Measurements from ENCODE around the gene WASL. TPM values are rescaled to one million over a fixed set of nuclear protein-coding genes. Genes with fewer than 3 reads are reported as not detected.

WASL gene
- total RNA-seq, 4 donors from 2014 or later, result 32.6 to 40.0 (median 37.3) TPM

- Histone ChIP-seq H3K36me3 (no peaks in the 10 kb centered on the region), H3K9me3 (no peaks in the 10 kb centered on the region), H3K27me3 (no peaks in the 10 kb centered on the region), H3K4me3 (no peak overlapping the region), H3K27ac (no peak overlapping the region), H3K4me1 (peaks cover 0 to 22% (median 2%) of the 10 kb centered on the region in 4 donors)
- TF ChIP-seq POLR2A (IDR thresholded peaks at IDR 0.05) (no peak), EP300 (IDR thresholded peaks at IDR 0.05) (no peak)
- TF ChIP-seq, protein P1, sequence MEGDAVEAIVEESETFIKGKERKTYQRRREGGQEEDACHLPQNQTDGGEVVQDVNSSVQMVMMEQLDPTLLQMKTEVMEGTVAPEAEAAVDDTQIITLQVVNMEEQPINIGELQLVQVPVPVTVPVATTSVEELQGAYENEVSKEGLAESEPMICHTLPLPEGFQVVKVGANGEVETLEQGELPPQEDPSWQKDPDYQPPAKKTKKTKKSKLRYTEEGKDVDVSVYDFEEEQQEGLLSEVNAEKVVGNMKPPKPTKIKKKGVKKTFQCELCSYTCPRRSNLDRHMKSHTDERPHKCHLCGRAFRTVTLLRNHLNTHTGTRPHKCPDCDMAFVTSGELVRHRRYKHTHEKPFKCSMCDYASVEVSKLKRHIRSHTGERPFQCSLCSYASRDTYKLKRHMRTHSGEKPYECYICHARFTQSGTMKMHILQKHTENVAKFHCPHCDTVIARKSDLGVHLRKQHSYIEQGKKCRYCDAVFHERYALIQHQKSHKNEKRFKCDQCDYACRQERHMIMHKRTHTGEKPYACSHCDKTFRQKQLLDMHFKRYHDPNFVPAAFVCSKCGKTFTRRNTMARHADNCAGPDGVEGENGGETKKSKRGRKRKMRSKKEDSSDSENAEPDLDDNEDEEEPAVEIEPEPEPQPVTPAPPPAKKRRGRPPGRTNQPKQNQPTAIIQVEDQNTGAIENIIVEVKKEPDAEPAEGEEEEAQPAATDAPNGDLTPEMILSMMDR (IDR thresholded peaks at IDR 0.05), result no peak
- WGBS, 2 donors, result 90 to 93% methylated on average over 5 of the region's 5 CpGs
- DNase-seq (ENCODE audit: low spot score in 2 of 2), result no peak
These were observed 75.6 kb downstream of the WASL start for GRCh38 chr7:123673137-123673732.

GRCh38 chr7:123669485-123669884 is 79.3 kb downstream of the WASL start:
- no peak for DNase-seq (ENCODE audit: low spot score in 2 of 2)
- Histone ChIP-seq H3K4me3 (no peak overlapping the region), H3K36me3 (no peaks in the 10 kb centered on the region), H3K27me3 (no peaks in the 10 kb centered on the region), H3K9me3 (no peaks in the 10 kb centered on the region), H3K4me1 (peaks cover 0 to 11% (median 2%) of the 10 kb centered on the region in 4 donors), H3K27ac (no peak overlapping the region)
- WGBS, 2 donors, result 87 to 91% methylated on average over 7 of the region's 7 CpGs
- TF ChIP-seq, protein P1 (IDR thresholded peaks at IDR 0.05), result no peak
- no peak for TF ChIP-seq EP300 (IDR thresholded peaks at IDR 0.05)
- TF ChIP-seq POLR2A (IDR thresholded peaks at IDR 0.05), result no peak

DNA sequence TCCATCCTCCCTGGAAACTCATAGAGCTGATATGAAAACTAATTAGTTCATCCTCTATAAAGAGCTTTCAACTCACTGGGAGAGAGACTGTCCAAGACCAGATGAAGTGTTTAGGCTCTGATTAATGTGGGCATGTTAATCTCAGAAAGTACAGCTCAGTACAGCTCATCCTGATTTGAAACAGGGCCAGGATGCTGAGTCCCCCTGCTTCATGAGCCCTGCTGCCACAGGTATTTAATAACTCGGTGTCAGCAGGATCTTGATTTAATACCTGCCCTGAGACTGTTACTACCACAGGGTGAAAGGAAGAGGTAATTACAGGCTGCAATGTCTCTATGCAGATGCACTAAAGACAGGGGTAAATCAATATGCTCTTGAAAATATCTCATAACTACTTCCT is 82.3 kb downstream of the WASL start:
- no peak overlapping the region for H3K4me3 ChIP-seq
- no peak for TF ChIP-seq POLR2A (IDR thresholded peaks at IDR 0.05)
- no peak for TF ChIP-seq EP300 (IDR thresholded peaks at IDR 0.05)
- TF ChIP-seq, protein P1 (IDR thresholded peaks at IDR 0.05), result no peak
- no peaks in the 10 kb centered on the region for H3K9me3 ChIP-seq
- DNase-seq (ENCODE audit: low spot score in 2 of 2), result no peak
- no peaks in the 10 kb centered on the region for H3K36me3 ChIP-seq
- no peaks in the 10 kb centered on the region for H3K4me1 ChIP-seq
- 58 to 74% methylated on average over 1 of the region's 1 CpG for WGBS, 2 donors
- peaks cover 0 to 4% of the 10 kb centered on the region in 2 donors for H3K27me3 ChIP-seq
- no peak overlapping the region for H3K27ac ChIP-seq

DNA sequence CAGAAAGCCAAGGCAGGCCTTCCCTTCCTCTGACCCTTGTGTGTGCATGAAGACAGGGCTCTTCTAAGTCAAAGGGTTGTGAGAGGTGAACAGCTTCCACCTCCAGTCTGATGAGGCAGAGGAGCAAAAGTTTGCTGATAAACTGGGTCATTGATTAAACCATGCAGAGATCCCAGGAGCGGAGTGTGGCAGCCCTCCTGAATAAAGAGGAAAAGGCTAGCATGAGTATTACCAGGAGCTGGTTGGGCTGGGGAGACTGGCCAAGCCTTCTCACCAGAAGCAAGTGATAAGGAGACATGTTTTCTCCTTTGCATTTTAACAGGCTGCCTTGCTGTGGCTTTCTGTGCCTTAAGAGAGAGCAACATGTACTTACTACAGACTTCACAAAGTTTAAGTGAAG is 82.9 kb downstream of the WASL start:
- 85 to 93% methylated on average over 1 of the region's 1 CpG for WGBS, 2 donors
- no peaks in the 10 kb centered on the region for H3K9me3 ChIP-seq
- H3K36me3 ChIP-seq, result no peaks in the 10 kb centered on the region
- H3K4me3 ChIP-seq, result no peak overlapping the region
- H3K27ac ChIP-seq, result no peak overlapping the region
- DNase-seq (ENCODE audit: low spot score in 2 of 2), result no peak
- TF ChIP-seq POLR2A (IDR thresholded peaks at IDR 0.05) (no peak), EP300 (IDR thresholded peaks at IDR 0.05) (no peak)
- TF ChIP-seq, protein P1 (IDR thresholded peaks at IDR 0.05), result no peak
- H3K27me3 ChIP-seq, result peaks cover 0 to 4% of the 10 kb centered on the region in 2 donors
- no peaks in the 10 kb centered on the region for H3K4me1 ChIP-seq

DNA sequence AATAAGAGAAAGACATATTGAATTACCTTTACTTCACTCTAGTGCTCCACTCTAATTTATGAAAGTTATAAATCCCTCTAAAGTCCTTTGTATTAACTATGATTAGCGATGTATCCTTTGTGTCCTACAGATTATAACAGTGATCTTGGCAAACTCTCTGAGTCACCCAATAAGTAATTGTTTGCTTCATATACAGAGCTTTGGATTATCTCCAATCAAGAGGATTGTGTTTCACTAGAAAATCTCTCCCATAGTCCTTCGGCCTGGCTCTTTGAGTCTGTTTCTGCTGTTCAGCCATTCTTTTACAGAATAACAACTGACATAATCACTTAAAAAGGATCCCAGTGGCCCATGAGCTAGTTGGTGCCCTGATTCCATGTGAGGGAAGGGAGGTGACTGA is 83.6 kb downstream of the WASL start:
- TF ChIP-seq, protein P1 (IDR thresholded peaks at IDR 0.05), result no peak
- no peak for TF ChIP-seq EP300 (IDR thresholded peaks at IDR 0.05)
- no peak for TF ChIP-seq POLR2A (IDR thresholded peaks at IDR 0.05)
- H3K27me3 ChIP-seq, result peaks cover 0 to 4% of the 10 kb centered on the region in 2 donors
- H3K4me3 ChIP-seq, result no peak overlapping the region
- H3K4me1 ChIP-seq, result no peaks in the 10 kb centered on the region
- WGBS, 2 donors, result 64 to 72% methylated on average over 2 of the region's 2 CpGs
- DNase-seq (ENCODE audit: low spot score in 2 of 2), result no peak
- H3K36me3 ChIP-seq, result no peaks in the 10 kb centered on the region
- no peaks in the 10 kb centered on the region for H3K9me3 ChIP-seq
- no peak overlapping the region for H3K27ac ChIP-seq

Data from tibial nerve (tissue), 4 donors.